ENCODE data around the gene CDC25B. TPM values are rescaled to one million over a fixed set of nuclear protein-coding genes. Genes with fewer than 3 reads are reported as not detected.

Gene CDC25B
- total and polyA plus RNA-seq, 2 experiments from 2014 or later = 18.2 to 20.1 TPM

- no peak for TF ChIP-seq EZH2phosphoT487 (IDR thresholded peaks at IDR 0.05; ENCODE audit: insufficient read depth, low read depth)
- TF ChIP-seq EZH2 (IDR thresholded peaks at IDR 0.05; ENCODE audit: insufficient read depth, poor library complexity, severe bottlenecking) = no peak
- H3K36me3 ChIP-seq (ENCODE audit: low read depth) = no peaks in the 10 kb centered on the region; the same call in 1 of the 2 replicates
- no peak overlapping the region for H3K4me2 ChIP-seq (ENCODE audit: unreplicated experiment)
- H3K4me1 ChIP-seq (ENCODE audit: insufficient read depth) = no peaks in the 10 kb centered on the region
- 86 to 90% methylated on average over 11 of the region's 11 CpGs for WGBS, 2 experiments (ENCODE audit: low coverage in 1 of 2, low lambda C conversion rate in 2 of 2, missing lambda C conversion rate in 2 of 2)
- H3K27me3 ChIP-seq (replicated peaks; ENCODE audit: insufficient read depth) = no peaks in the 10 kb centered on the region
- no peak overlapping the region for H3K9ac ChIP-seq
- no peak for DNase-seq
- H2AFZ ChIP-seq = no peak overlapping the region
- H3K4me3 ChIP-seq = no peak overlapping the region
- in situ Hi-C loops (cut with MboI) = no loop called here
- H3K9me3 ChIP-seq (ENCODE audit: low read depth) = no peaks in the 10 kb centered on the region
- no peaks in the 10 kb centered on the region for H3F3A ChIP-seq (ENCODE audit: insufficient read depth)
- H3K79me2 ChIP-seq (ENCODE audit: insufficient read depth) = no peaks in the 10 kb centered on the region; the same call in 1 of the 2 replicates
- H4K20me1 ChIP-seq (ENCODE audit: insufficient read depth) = no peaks in the 10 kb centered on the region
- H3K27ac ChIP-seq = no peak overlapping the region
- no peaks in the 10 kb centered on the region for H3K9me2 ChIP-seq (ENCODE audit: insufficient read depth)
These were observed 36.2 kb upstream of the CDC25B start for GRCh38 chr20:3759884-3760283.

- Histone ChIP-seq H3K9ac (no peak overlapping the region), H3K27me3 (replicated peaks; ENCODE audit: insufficient read depth) (no peaks in the 10 kb centered on the region), H3K36me3 (ENCODE audit: low read depth) (no peaks in the 10 kb centered on the region; the same call in 1 of the 2 replicates), H3K79me2 (ENCODE audit: insufficient read depth) (peaks cover under 1% of the 10 kb centered on the region; the same call in 1 of the 2 replicates), H3K4me3 (no peak overlapping the region), H3K27ac (no peak overlapping the region), H3K9me2 (ENCODE audit: insufficient read depth) (no peaks in the 10 kb centered on the region), H3K4me2 (ENCODE audit: unreplicated experiment) (no peak overlapping the region), H4K20me1 (ENCODE audit: insufficient read depth) (no peaks in the 10 kb centered on the region), H3K4me1 (ENCODE audit: insufficient read depth) (no peaks in the 10 kb centered on the region), H3K9me3 (ENCODE audit: low read depth) (no peaks in the 10 kb centered on the region), H2AFZ (no peak overlapping the region), H3F3A (ENCODE audit: insufficient read depth) (no peaks in the 10 kb centered on the region)
- TF ChIP-seq EZH2 (IDR thresholded peaks at IDR 0.05; ENCODE audit: insufficient read depth, poor library complexity, severe bottlenecking) (no peak), EZH2phosphoT487 (IDR thresholded peaks at IDR 0.05; ENCODE audit: insufficient read depth, low read depth) (no peak)
- WGBS, 2 experiments (ENCODE audit: low coverage in 1 of 2, low lambda C conversion rate in 2 of 2, missing lambda C conversion rate in 2 of 2) = 74 to 83% methylated on average over 10 of the region's 10 CpGs
- no peak for DNase-seq
- in situ Hi-C loops (cut with MboI) = no loop called here
These were observed 35.3 kb upstream of the CDC25B start for GRCh38 chr20:3760655-3761348.

- H4K20me1 ChIP-seq (ENCODE audit: insufficient read depth) = no peaks in the 10 kb centered on the region
- in situ Hi-C loops (cut with MboI) = no loop called here
- H3K9me2 ChIP-seq (ENCODE audit: insufficient read depth) = no peaks in the 10 kb centered on the region
- H3K27ac ChIP-seq = no peak overlapping the region
- H3K9me3 ChIP-seq (ENCODE audit: low read depth) = no peaks in the 10 kb centered on the region
- H3K27me3 ChIP-seq (replicated peaks; ENCODE audit: insufficient read depth) = no peaks in the 10 kb centered on the region
- H3K4me3 ChIP-seq = no peak overlapping the region
- DNase-seq = no peak
- WGBS, 2 experiments (ENCODE audit: low coverage in 1 of 2, low lambda C conversion rate in 2 of 2, missing lambda C conversion rate in 2 of 2) = 83 to 87% methylated on average over 8 of the region's 8 CpGs
- TF ChIP-seq EZH2phosphoT487 (IDR thresholded peaks at IDR 0.05; ENCODE audit: insufficient read depth, low read depth) (no peak), EZH2 (IDR thresholded peaks at IDR 0.05; ENCODE audit: insufficient read depth, poor library complexity, severe bottlenecking) (no peak)
- H3K9ac ChIP-seq = no peak overlapping the region
- H3K79me2 ChIP-seq (ENCODE audit: insufficient read depth) = peaks cover 17% of the 10 kb centered on the region
- no peak overlapping the region for H2AFZ ChIP-seq
- no peak overlapping the region for H3K4me2 ChIP-seq (ENCODE audit: unreplicated experiment)
- H3K36me3 ChIP-seq (ENCODE audit: low read depth) = no peaks in the 10 kb centered on the region
- H3K4me1 ChIP-seq (ENCODE audit: insufficient read depth) = peaks cover 7% of the 10 kb centered on the region; the same call in 1 of the 2 replicates
- H3F3A ChIP-seq (ENCODE audit: insufficient read depth) = peaks cover 5% of the 10 kb centered on the region; the same call in 1 of the 2 replicates
These were observed 32.2 kb upstream of the CDC25B start for GRCh38 chr20:3763671-3764601.

- Histone ChIP-seq H3K4me2 (ENCODE audit: unreplicated experiment) (no peak overlapping the region), H3K9me3 (ENCODE audit: low read depth) (no peaks in the 10 kb centered on the region), H3K4me1 (ENCODE audit: insufficient read depth) (peaks cover 10% of the 10 kb centered on the region; the same call in 1 of the 2 replicates), H3K4me3 (no peak overlapping the region), H3K36me3 (ENCODE audit: low read depth) (no peaks in the 10 kb centered on the region), H2AFZ (no peak overlapping the region), H4K20me1 (ENCODE audit: insufficient read depth) (no peaks in the 10 kb centered on the region), H3K9ac (no peak overlapping the region), H3K79me2 (ENCODE audit: insufficient read depth) (peaks cover 17% of the 10 kb centered on the region), H3F3A (ENCODE audit: insufficient read depth) (peaks cover 8% of the 10 kb centered on the region; the same call in 1 of the 2 replicates), H3K27me3 (replicated peaks; ENCODE audit: insufficient read depth) (no peaks in the 10 kb centered on the region), H3K9me2 (ENCODE audit: insufficient read depth) (no peaks in the 10 kb centered on the region), H3K27ac (no peak overlapping the region)
- in situ Hi-C loops (cut with MboI) = no loop called here
- DNase-seq = no peak
- 86 to 91% methylated on average over 3 of the region's 3 CpGs for WGBS, 2 experiments (ENCODE audit: low coverage in 1 of 2, low lambda C conversion rate in 2 of 2, missing lambda C conversion rate in 2 of 2)
- TF ChIP-seq EZH2 (IDR thresholded peaks at IDR 0.05; ENCODE audit: insufficient read depth, poor library complexity, severe bottlenecking) = no peak
- no peak for TF ChIP-seq EZH2phosphoT487 (IDR thresholded peaks at IDR 0.05; ENCODE audit: insufficient read depth, low read depth)
These were observed 31.5 kb upstream of the CDC25B start for GRCh38 chr20:3764659-3765058.
